SK-N-SH (cell line): ENCODE data around the gene MIPOL1. TPM values are rescaled to one million over a fixed set of nuclear protein-coding genes. Genes with fewer than 3 reads are reported as not detected.

Experiments used
- CTCF ChIA-PET: fragments of 300-600, 350-600 bp; formaldehyde crosslinking; extraction: SDS; loops from one replicate; lab custom pipeline; 2021; lab: Yijun Ruan, JAX
- POLR2A ChIA-PET: fragments of 350-600 bp; sonication (Branson Sonifier 250); formaldehyde crosslinking; extraction: SDS; loops from one replicate; lab custom pipeline; 2020; ENCODE audit warnings: antibody characterized with exemption, inconsistent platforms; lab: Yijun Ruan, JAX
- DNase-seq: peaks from one replicate; pipeline ENCODE4 v3.0.0; 2012
- H2AFZ ChIP-seq: fragments of 200-600 bp; sonication (generic); 2 replicates; pipeline ENCODE4 v1.8.1; 2016; ENCODE audit warnings: antibody characterized with exemption, mild to moderate bottlenecking, low read depth
- H3F3A ChIP-seq: fragments of 200-600 bp; sonication (generic); replicated peaks from 2 replicates; pipeline ENCODE3; 2016; ENCODE audit warnings: antibody characterized with exemption, mild to moderate bottlenecking; ENCODE audit not compliant: insufficient read depth
- H3K27ac ChIP-seq, 2 experiments: fragments of 200-500 bp in 1 of 2; fragments of 200-600 bp in 1 of 2; sonication (Bioruptor generic) in 1 of 2; sonication (generic), shearing (Covaris generic) in 1 of 2; 2 replicates each; pipeline versions ENCODE4 v1.5.1 to v1.6.1; 2014 to 2016; ENCODE audit warnings: low read depth in 2 of 2, inconsistent platforms in 1 of 2, low read length in 1 of 2, mild to moderate bottlenecking in 1 of 2, mixed read lengths in 1 of 2
- H3K27me3 ChIP-seq: fragments of 200-600 bp; sonication (generic), shearing (Covaris generic); 2 replicates; pipeline ENCODE4 v1.6.1; 2016; ENCODE audit warnings: mixed run types; ENCODE audit not compliant: insufficient read depth
- H3K36me3 ChIP-seq, 2 experiments: fragments of 200-500 bp in 1 of 2; fragments of 200-600 bp in 1 of 2; sonication (Bioruptor generic) in 1 of 2; sonication (generic) in 1 of 2; replicated peaks in 1 of 2; 2 replicates each; pipeline versions ENCODE3 to v1.5.1; 2014 to 2016; ENCODE audit warnings: low read length in 1 of 2, mild to moderate bottlenecking in 1 of 2; ENCODE audit not compliant: insufficient read depth in 2 of 2, control insufficient read depth in 1 of 2
- H3K4me1 ChIP-seq, 2 experiments: fragments of 200-500 bp in 1 of 2; fragments of 200-600 bp in 1 of 2; sonication (Bioruptor generic) in 1 of 2; sonication (generic), shearing (Covaris generic) in 1 of 2; 2 replicates each; pipeline versions ENCODE4 v1.5.1 to v1.6.1; 2014 to 2016; ENCODE audit warnings: low read depth in 1 of 2, low read length in 1 of 2, mixed run types in 1 of 2; ENCODE audit not compliant: insufficient read depth in 2 of 2, control insufficient read depth in 1 of 2
- H3K4me2 ChIP-seq: fragments of 200-600 bp; sonication (generic), shearing (Covaris generic); 2 replicates; pipeline ENCODE4 v1.6.1; 2017; ENCODE audit warnings: mixed run types
- H3K4me3 ChIP-seq, 2 experiments: fragments of 200-500 bp in 1 of 2; fragments of 200-600 bp in 1 of 2; sonication (Bioruptor generic) in 1 of 2; sonication (generic), shearing (Covaris generic) in 1 of 2; 2 replicates each; pipeline versions ENCODE4 v1.5.1 to v1.8.1; 2014 to 2016; ENCODE audit warnings: low read depth in 2 of 2, inconsistent platforms in 1 of 2, low read length in 1 of 2, mild to moderate bottlenecking in 1 of 2, mixed read lengths in 1 of 2, moderate library complexity in 1 of 2
- H3K79me2 ChIP-seq: fragments of 200-600 bp; sonication (generic); 2 replicates; pipeline ENCODE4 v1.8.1; 2017; ENCODE audit warnings: mild to moderate bottlenecking; ENCODE audit not compliant: insufficient read depth
- H3K9ac ChIP-seq: fragments of 200-600 bp; sonication (generic); 2 replicates; pipeline ENCODE4 v1.6.1; 2017; ENCODE audit warnings: mixed run types
- H3K9me2 ChIP-seq: fragments of 200-600 bp; sonication (generic); 2 replicates; pipeline ENCODE4 v1.6.1; 2017; ENCODE audit warnings: mixed run types
- H3K9me3 ChIP-seq: fragments of 200-600 bp; sonication (generic); 2 replicates; pipeline ENCODE4 v1.6.1; 2017; ENCODE audit warnings: mixed run types, mild to moderate bottlenecking, moderate library complexity
- H4K20me1 ChIP-seq: fragments of 200-600 bp; sonication (generic); 2 replicates; pipeline ENCODE4 v1.6.1; 2017; ENCODE audit warnings: mild to moderate bottlenecking, mixed run types; ENCODE audit not compliant: insufficient read depth
- EZH2phosphoT487 ChIP-seq: fragments of 200-600 bp; sonication (generic); IDR thresholded peaks from 2 replicates; pipeline ENCODE4 v1.6.1; 2017; ENCODE audit warnings: low read depth, mixed run types, mild to moderate bottlenecking, antibody characterized with exemption, moderate library complexity, borderline replicate concordance
- FOSL2 ChIP-seq: IDR thresholded peaks from 2 replicates; pipeline ENCODE4 v1.4.0; 2012; ENCODE audit warnings: low read depth, mild to moderate bottlenecking, moderate library complexity, borderline replicate concordance
- GATA2 ChIP-seq: sonication (generic); formaldehyde crosslinking; IDR thresholded peaks from 2 replicates; pipeline ENCODE4 v1.5.0; 2020; ENCODE audit warnings: mild to moderate bottlenecking, missing genetic modification reagents
- MAX ChIP-seq: IDR thresholded peaks from 2 replicates; pipeline ENCODE4 v1.4.0; 2012; ENCODE audit warnings: low read depth
- MEF2A ChIP-seq: IDR thresholded peaks from 2 replicates; pipeline ENCODE4 v1.4.0; 2012; ENCODE audit warnings: low read depth, borderline replicate concordance
- MXI1 ChIP-seq: IDR thresholded peaks from 2 replicates; pipeline ENCODE4 v1.6.1; 2012; ENCODE audit warnings: mild to moderate bottlenecking, low read depth, low read length, improper control_type of control experiment
- NRF1 ChIP-seq: IDR thresholded peaks from 2 replicates; pipeline ENCODE4 v1.6.1; 2012; ENCODE audit warnings: low read depth, mild to moderate bottlenecking, low read length
- PBX3 ChIP-seq: IDR thresholded peaks from 2 replicates; pipeline ENCODE4; 2012
- RAD21 ChIP-seq: IDR thresholded peaks from 2 replicates; pipeline ENCODE4 v1.6.1; 2012; ENCODE audit warnings: mild to moderate bottlenecking, low read length
- RCOR1 ChIP-seq: fragments of 150-350 bp; IDR thresholded peaks from 2 replicates; pipeline ENCODE4 v1.6.1; 2017; ENCODE audit warnings: antibody characterized with exemption, low read length
- SMC3 ChIP-seq: IDR thresholded peaks from 2 replicates; pipeline ENCODE4 v1.6.1; 2012; ENCODE audit warnings: low read depth, low read length, improper control_type of control experiment
- TCF12 ChIP-seq: IDR thresholded peaks from 2 replicates; pipeline ENCODE4 v1.4.0; 2012
- TEAD4 ChIP-seq: IDR thresholded peaks from 2 replicates; pipeline ENCODE4 v1.4.0; 2012; ENCODE audit warnings: mild to moderate bottlenecking, borderline replicate concordance; ENCODE audit not compliant: insufficient read depth
- WGBS: methylation state at CpG from one replicate; pipeline ENCODE4 v1.1.6; 2017; ENCODE audit warnings: low lambda C conversion rate; 5-methylcytosine and 5-hydroxymethylcytosine counted together
- polyA plus RNA-seq, 3 experiments: library from polyadenylated mRNA; depleted of rRNA; stranded (reverse); fragments of >200 nt; gene quantifications; 2 replicates each; pipeline ENCODE4 v1.2.3, GENCODE V29; 2012
- TF ChIP-seq, protein P1 (sequence below): IDR thresholded peaks from 2 replicates; pipeline ENCODE4 v1.4.0; 2012; ENCODE audit warnings: low read depth, borderline replicate concordance
- TF ChIP-seq, protein P2 (sequence below): IDR thresholded peaks from 2 replicates; pipeline ENCODE4 v1.6.1; 2012; ENCODE audit warnings: mild to moderate bottlenecking, low read depth, low read length, moderate library complexity
- TF ChIP-seq, protein P3 (sequence below): fragments of 150-350 bp; IDR thresholded peaks from 2 replicates; pipeline ENCODE4 v1.6.1; 2016; ENCODE audit warnings: mild to moderate bottlenecking, low read depth, low read length

The MIPOL1 gene
- polyA plus RNA-seq, 1 of the 3 experiments (the other 2 are of a cell fraction): 0.23 TPM

DNA sequence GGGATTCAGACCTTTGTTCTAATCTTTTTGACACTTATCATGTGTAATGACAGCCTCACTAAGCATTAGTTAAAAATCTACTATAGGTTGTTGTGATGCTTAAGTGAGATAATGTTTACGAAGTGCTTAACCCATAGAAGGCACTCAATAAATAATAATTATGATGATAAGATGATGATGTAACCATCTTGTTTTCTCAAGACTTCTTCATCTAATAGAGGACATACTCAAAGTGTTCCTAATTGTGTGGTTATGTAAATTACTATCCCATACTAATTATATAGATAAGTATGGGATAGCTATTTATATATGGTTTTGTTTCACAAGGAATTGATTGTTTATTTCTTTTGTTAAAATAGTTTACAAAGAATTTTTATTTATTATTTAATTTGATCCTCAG is 76.9 kb downstream of the MIPOL1 start (continued):
- TF ChIP-seq TCF12 (no peak), RCOR1 (no peak), MEF2A (no peak), EZH2phosphoT487 (no peak), MXI1 (no peak), NRF1 (no peak), MAX (no peak)
- TF ChIP-seq, all 33 proteins: peak for 0

DNA sequence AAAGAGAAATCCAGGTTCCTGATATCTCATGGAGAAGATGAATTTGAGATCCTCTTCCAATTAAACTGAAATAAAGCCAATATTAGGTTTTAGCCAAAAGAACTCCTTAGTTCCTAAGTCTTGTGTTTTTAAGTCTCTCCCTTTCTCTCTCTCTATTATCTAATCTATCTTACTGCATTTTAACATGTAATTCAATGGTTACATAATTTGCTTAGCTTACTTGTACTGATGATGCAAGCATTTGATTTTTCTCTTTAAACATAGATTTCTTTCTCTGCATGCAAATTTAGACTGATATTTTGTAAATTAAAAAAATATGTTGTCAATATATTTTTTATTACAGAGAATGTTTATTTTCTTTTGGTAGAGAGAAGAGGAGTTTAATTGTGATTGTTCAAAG is 78.2 kb downstream of the MIPOL1 start:
- CTCF ChIA-PET: interaction anchor here (0.6 kb wide), 1 partner anchor 1259 kb away, joined by 3 read pairs; no protein-coding TSS in a partner anchor

DNA sequence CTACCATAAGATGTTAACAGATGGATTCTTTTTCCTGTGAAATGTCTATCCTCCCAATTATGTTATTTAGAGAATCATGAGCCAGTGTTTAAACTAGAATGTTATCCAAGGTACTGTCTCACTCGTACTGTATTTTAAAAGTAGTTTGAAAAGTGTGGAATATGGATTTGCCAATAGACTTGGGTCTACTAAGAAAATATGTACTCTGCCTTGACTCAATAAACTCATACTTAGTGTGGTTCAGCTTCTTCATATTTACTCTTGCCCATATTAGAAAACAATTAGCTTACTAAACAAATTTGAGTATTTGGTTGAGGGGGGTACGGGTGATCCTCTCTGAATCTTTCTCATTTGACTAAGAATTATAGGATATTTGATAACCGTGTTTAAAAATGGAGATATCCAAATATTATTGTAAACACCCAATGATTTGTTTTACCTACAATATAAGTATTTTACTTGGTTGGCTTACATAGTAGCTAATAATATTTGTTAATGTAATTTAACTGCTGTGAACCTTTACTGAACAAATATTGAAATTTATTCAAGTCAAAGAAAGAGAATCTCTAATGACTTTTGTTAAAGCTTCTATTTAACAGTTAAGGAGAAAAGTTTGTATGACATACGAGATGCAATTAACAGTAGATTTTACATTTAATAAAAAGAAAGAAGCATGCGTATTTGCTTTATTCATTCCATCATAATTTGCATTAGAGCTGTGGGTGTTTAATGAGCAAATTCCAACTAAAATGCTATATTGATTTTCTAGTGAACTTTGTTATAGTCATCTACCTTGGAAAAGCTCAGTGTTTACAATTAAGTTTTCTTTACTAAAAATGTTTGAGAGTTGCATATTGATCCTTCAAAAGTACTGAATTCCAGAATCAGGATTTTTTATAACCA is 81.2 kb downstream of the MIPOL1 start:
- H3F3A ChIP-seq: no peaks in the 10 kb centered on the region
- H3K27ac ChIP-seq: no peak overlapping the region
- ChIA-PET POLR2A (no interaction called here), CTCF (no interaction called here)
- no peaks in the 10 kb centered on the region for H3K4me1 ChIP-seq
- H3K79me2 ChIP-seq: no peaks in the 10 kb centered on the region
- H3K36me3 ChIP-seq: no peaks in the 10 kb centered on the region
- H3K9me2 ChIP-seq: no peaks in the 10 kb centered on the region
- H3K9ac ChIP-seq: no peak overlapping the region
- no peak overlapping the region for H3K4me3 ChIP-seq
- no peak overlapping the region for H2AFZ ChIP-seq
- 16% methylated on average over 5 of the region's 5 CpGs for WGBS
- no peaks in the 10 kb centered on the region for H4K20me1 ChIP-seq
- H3K4me2 ChIP-seq: no peak overlapping the region
- no peak for DNase-seq
- H3K9me3 ChIP-seq: no peaks in the 10 kb centered on the region
- H3K27me3 ChIP-seq: no peaks in the 10 kb centered on the region
- TF ChIP-seq, protein P1, sequence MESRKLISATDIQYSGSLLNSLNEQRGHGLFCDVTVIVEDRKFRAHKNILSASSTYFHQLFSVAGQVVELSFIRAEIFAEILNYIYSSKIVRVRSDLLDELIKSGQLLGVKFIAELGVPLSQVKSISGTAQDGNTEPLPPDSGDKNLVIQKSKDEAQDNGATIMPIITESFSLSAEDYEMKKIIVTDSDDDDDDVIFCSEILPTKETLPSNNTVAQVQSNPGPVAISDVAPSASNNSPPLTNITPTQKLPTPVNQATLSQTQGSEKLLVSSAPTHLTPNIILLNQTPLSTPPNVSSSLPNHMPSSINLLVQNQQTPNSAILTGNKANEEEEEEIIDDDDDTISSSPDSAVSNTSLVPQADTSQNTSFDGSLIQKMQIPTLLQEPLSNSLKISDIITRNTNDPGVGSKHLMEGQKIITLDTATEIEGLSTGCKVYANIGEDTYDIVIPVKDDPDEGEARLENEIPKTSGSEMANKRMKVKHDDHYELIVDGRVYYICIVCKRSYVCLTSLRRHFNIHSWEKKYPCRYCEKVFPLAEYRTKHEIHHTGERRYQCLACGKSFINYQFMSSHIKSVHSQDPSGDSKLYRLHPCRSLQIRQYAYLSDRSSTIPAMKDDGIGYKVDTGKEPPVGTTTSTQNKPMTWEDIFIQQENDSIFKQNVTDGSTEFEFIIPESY: no peak
- TF ChIP-seq TEAD4 (no peak), SMC3 (no peak), MXI1 (no peak), GATA2 (no peak), PBX3 (no peak), FOSL2 (no peak)
- TF ChIP-seq, protein P2, sequence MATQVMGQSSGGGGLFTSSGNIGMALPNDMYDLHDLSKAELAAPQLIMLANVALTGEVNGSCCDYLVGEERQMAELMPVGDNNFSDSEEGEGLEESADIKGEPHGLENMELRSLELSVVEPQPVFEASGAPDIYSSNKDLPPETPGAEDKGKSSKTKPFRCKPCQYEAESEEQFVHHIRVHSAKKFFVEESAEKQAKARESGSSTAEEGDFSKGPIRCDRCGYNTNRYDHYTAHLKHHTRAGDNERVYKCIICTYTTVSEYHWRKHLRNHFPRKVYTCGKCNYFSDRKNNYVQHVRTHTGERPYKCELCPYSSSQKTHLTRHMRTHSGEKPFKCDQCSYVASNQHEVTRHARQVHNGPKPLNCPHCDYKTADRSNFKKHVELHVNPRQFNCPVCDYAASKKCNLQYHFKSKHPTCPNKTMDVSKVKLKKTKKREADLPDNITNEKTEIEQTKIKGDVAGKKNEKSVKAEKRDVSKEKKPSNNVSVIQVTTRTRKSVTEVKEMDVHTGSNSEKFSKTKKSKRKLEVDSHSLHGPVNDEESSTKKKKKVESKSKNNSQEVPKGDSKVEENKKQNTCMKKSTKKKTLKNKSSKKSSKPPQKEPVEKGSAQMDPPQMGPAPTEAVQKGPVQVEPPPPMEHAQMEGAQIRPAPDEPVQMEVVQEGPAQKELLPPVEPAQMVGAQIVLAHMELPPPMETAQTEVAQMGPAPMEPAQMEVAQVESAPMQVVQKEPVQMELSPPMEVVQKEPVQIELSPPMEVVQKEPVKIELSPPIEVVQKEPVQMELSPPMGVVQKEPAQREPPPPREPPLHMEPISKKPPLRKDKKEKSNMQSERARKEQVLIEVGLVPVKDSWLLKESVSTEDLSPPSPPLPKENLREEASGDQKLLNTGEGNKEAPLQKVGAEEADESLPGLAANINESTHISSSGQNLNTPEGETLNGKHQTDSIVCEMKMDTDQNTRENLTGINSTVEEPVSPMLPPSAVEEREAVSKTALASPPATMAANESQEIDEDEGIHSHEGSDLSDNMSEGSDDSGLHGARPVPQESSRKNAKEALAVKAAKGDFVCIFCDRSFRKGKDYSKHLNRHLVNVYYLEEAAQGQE: no peak
- TF ChIP-seq, protein P3, sequence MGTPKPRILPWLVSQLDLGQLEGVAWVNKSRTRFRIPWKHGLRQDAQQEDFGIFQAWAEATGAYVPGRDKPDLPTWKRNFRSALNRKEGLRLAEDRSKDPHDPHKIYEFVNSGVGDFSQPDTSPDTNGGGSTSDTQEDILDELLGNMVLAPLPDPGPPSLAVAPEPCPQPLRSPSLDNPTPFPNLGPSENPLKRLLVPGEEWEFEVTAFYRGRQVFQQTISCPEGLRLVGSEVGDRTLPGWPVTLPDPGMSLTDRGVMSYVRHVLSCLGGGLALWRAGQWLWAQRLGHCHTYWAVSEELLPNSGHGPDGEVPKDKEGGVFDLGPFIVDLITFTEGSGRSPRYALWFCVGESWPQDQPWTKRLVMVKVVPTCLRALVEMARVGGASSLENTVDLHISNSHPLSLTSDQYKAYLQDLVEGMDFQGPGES: no peak

More for the DNA sequence above, 78.2 kb downstream of the MIPOL1 start:
- H3K27ac ChIP-seq: no peak overlapping the region
- no peaks in the 10 kb centered on the region for H3K27me3 ChIP-seq
- H2AFZ ChIP-seq: no peak overlapping the region
- TF ChIP-seq FOSL2 (no peak), RAD21 (no peak)
- H3K9me3 ChIP-seq: no peaks in the 10 kb centered on the region
- H4K20me1 ChIP-seq: no peaks in the 10 kb centered on the region
- H3K9ac ChIP-seq: no peak overlapping the region
- no peaks in the 10 kb centered on the region for H3K4me1 ChIP-seq
- H3K4me3 ChIP-seq: no peak overlapping the region
- H3F3A ChIP-seq: no peaks in the 10 kb centered on the region
- H3K79me2 ChIP-seq: no peaks in the 10 kb centered on the region
- H3K36me3 ChIP-seq: no peaks in the 10 kb centered on the region
- no peak overlapping the region for H3K4me2 ChIP-seq
- H3K9me2 ChIP-seq: no peaks in the 10 kb centered on the region
- POLR2A ChIA-PET: no interaction called here
- DNase-seq: no peak
